Activated CD4-positive, alpha-beta T cell treated with anti-CD3 and anti-CD28 coated beads for 36 hours (primary cell): ENCODE results near the gene PAWR. TPM values are rescaled to one million over a fixed set of nuclear protein-coding genes. Genes with fewer than 3 reads are reported as not detected.
A peak's percentile ranks its signal among the peaks of the same experiment; 100 is the strongest.

ENCODE experiments used
- ATAC-seq: fragments of 200-7000 bp; cut with Tn5 transposase; one replicate; pipeline ENCODE4 v1.10.0; 2021; ENCODE audit warnings: mild to moderate bottlenecking, moderate library complexity
- CTCF ChIA-PET: fragments of 350-600 bp; sonication (Branson Sonifier 250); formaldehyde crosslinking; loops from one replicate; lab custom pipeline; 2021; ENCODE audit warnings: antibody characterized with exemption; lab: Charles Lee
- POLR2A ChIA-PET: fragments of 350-600 bp; sonication (Branson Sonifier 250); formaldehyde crosslinking; loops from one replicate; lab custom pipeline; 2021; ENCODE audit warnings: antibody characterized with exemption, inconsistent platforms; lab: Charles Lee
- DNase-seq: peaks from one replicate; pipeline ENCODE4 v3.0.0-alpha.2; 2020
- H3K27ac Mint-ChIP-seq: one replicate; pipeline ENCODE4 v1.8.0; 2021; ENCODE audit warnings: mixed read lengths
- H3K27me3 Mint-ChIP-seq: one replicate; pipeline ENCODE4 v1.8.0; 2021; ENCODE audit warnings: mixed read lengths
- H3K36me3 Mint-ChIP-seq: one replicate; pipeline ENCODE4 v1.8.0; 2021; ENCODE audit warnings: low read depth, mixed read lengths
- H3K4me1 Mint-ChIP-seq: one replicate; pipeline ENCODE4 v1.8.0; 2021; ENCODE audit warnings: mixed read lengths
- H3K4me3 Mint-ChIP-seq: one replicate; pipeline ENCODE4 v1.8.0; 2021; ENCODE audit warnings: mild to moderate bottlenecking, moderate library complexity, mixed read lengths
- H3K9me3 Mint-ChIP-seq: one replicate; pipeline ENCODE4 v1.8.0; 2021; ENCODE audit warnings: low read depth, mixed read lengths
- intact Hi-C, 2 experiments: fragments of 100-400 bp; cut with DNase I in 1 of 2; cut with micrococcal nuclease in 1 of 2; formaldehyde crosslinking; loops; one replicate each; pipeline versions ENCODE4 v1.14.2 to v1.15.1; 2022 to 2024; cut with DNase I, micrococcal nuclease
- total RNA-seq, 2 experiments: library from RNA; stranded (reverse); gene quantifications; one replicate each; pipeline ENCODE4 v1.2.3, GENCODE V29; 2021

The PAWR gene
- total RNA-seq, 2 experiments from 2014 or later = 7.0 to 10.1 TPM

- intact Hi-C loops = no loop called here
- DNase-seq (no peak), ATAC-seq (no peak)
- Mint-ChIP-seq H3K36me3 (no peaks in the 10 kb centered on the region), H3K27me3 (no peaks in the 10 kb centered on the region), H3K4me3 (no peak overlapping the region), H3K9me3 (peaks cover 3% of the 10 kb centered on the region), H3K27ac (no peak overlapping the region), H3K4me1 (no peaks in the 10 kb centered on the region)
- CTCF ChIA-PET = interaction anchor here (1.0 kb wide), 1 partner anchor 11 kb away, joined by 4 read pairs; no protein-coding TSS in a partner anchor
- POLR2A ChIA-PET = no interaction called here
These were observed 133.0 kb downstream of the PAWR start for GRCh38 chr12:79557690-79558315.

DNA sequence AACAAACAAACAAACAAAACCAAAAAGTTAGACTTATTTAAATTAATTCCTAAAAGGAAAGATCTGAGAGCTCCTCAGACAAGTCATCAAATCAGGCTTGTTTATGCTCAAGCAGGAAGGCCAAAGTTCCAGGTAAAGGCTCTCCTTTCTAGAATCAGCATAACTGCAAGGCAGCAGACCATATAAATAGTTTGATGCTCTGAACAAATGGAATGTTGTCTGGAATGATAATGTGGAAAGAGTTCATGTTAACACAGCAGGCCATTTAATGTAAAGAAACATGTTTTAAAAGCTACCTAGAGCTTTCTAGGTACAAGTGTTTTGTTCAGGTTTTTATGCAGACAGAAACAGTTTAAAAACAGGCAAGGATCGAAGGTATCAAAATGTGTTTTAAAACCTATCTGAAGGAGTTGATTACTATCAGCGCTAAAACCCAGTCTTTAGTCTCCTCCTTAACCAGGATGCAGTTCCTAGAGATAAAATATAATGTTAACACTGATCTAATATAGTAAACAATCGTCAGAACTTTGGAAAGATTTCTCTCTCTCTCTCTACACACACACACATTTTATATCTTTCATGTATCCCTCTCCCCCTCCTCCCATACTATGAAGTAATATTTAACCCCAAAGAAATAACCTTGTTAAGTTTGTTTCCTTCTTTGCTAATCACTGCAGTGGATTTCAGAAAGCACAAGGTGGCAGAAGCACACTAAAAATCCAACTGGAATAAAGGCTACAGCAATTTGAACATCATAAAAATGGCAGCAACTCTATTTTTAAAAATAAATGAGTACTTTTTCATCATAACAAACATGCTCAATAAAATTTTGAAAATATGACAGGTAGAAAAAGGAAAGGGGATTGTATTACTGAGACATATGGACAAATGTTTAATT lies 135.5 kb downstream of the PAWR start:
- Mint-ChIP-seq H3K4me3 (no peak overlapping the region), H3K9me3 (peaks cover 3% of the 10 kb centered on the region), H3K27ac (no peak overlapping the region), H3K36me3 (no peaks in the 10 kb centered on the region), H3K27me3 (no peaks in the 10 kb centered on the region), H3K4me1 (no peaks in the 10 kb centered on the region)
- ATAC-seq (no peak), DNase-seq (no peak)
- ChIA-PET CTCF (no interaction called here), POLR2A (interaction anchor here (0.6 kb wide), 1 partner anchor 216 kb away, joined by 3 read pairs; no protein-coding TSS in a partner anchor)
- intact Hi-C loops = loop anchor here in 1 of 2 experiments (1.0 kb wide), 1 partner anchor 715 kb away; no protein-coding TSS in a partner anchor

- intact Hi-C loops = no loop called here
- no peak for DNase-seq
- Mint-ChIP-seq H3K27me3 (no peaks in the 10 kb centered on the region), H3K27ac (no peak overlapping the region), H3K9me3 (peaks cover 3% of the 10 kb centered on the region), H3K4me3 (no peak overlapping the region), H3K4me1 (no peaks in the 10 kb centered on the region), H3K36me3 (no peaks in the 10 kb centered on the region)
- ATAC-seq = no peak
- ChIA-PET CTCF (no interaction called here), POLR2A (no interaction called here)
These were observed 136.7 kb downstream of the PAWR start for GRCh38 chr12:79553863-79554574.

DNA sequence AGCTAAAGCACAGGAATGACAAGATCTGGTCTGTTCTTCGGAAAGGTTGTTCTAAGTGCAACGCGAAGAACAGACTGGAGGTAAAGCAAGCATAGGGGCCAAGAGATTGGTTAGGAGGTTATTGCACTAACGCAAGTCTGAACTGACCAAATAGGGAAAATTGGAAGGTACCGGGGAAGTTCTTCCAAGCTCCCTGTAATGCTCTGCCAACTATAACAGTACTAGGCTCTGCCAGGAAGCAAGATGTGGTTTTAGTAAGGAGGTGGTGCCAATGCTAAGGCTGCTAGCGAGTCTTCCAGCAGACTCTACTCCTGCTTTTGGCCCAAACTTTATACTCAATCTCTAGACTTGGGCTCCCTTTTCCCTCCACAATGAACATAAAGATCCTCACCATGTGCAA lies 138.6 kb downstream of the PAWR start:
- Mint-ChIP-seq H3K36me3 (no peaks in the 10 kb centered on the region), H3K4me3 (no peak overlapping the region), H3K27me3 (no peaks in the 10 kb centered on the region), H3K27ac (no peak overlapping the region), H3K9me3 (peaks cover 3% of the 10 kb centered on the region), H3K4me1 (no peaks in the 10 kb centered on the region)
- DNase-seq (no peak), ATAC-seq (no peak)
- CTCF ChIA-PET = interaction anchor here (0.7 kb wide), 1 partner anchor 148 kb away, joined by 3 read pairs; no protein-coding TSS in a partner anchor
- intact Hi-C loops = no loop called here
- POLR2A ChIA-PET = no interaction called here

- no peaks in the 10 kb centered on the region for H3K36me3 Mint-ChIP-seq
- POLR2A ChIA-PET = no interaction called here
- no peaks in the 10 kb centered on the region for H3K4me1 Mint-ChIP-seq
- peaks cover 3% of the 10 kb centered on the region for H3K9me3 Mint-ChIP-seq
- CTCF ChIA-PET = no interaction called here
- ATAC-seq (no peak), DNase-seq (no peak)
- H3K4me3 Mint-ChIP-seq = no peak overlapping the region
- no peak overlapping the region for H3K27ac Mint-ChIP-seq
- intact Hi-C loops = loop anchor here in 1 of 2 experiments (5.0 kb wide), 1 partner anchor 723 kb away; no protein-coding TSS in a partner anchor
- H3K27me3 Mint-ChIP-seq = no peaks in the 10 kb centered on the region
These were observed 141.1 kb downstream of the PAWR start for GRCh38 chr12:79549531-79550271.

- intact Hi-C loops = loop anchor here (1.0 to 5.0 kb wide), 2 partner anchors 190 to 724 kb away; no protein-coding TSS in a partner anchor
These were observed 142.2 kb downstream of the PAWR start for GRCh38 chr12:79548610-79548924.

DNA sequence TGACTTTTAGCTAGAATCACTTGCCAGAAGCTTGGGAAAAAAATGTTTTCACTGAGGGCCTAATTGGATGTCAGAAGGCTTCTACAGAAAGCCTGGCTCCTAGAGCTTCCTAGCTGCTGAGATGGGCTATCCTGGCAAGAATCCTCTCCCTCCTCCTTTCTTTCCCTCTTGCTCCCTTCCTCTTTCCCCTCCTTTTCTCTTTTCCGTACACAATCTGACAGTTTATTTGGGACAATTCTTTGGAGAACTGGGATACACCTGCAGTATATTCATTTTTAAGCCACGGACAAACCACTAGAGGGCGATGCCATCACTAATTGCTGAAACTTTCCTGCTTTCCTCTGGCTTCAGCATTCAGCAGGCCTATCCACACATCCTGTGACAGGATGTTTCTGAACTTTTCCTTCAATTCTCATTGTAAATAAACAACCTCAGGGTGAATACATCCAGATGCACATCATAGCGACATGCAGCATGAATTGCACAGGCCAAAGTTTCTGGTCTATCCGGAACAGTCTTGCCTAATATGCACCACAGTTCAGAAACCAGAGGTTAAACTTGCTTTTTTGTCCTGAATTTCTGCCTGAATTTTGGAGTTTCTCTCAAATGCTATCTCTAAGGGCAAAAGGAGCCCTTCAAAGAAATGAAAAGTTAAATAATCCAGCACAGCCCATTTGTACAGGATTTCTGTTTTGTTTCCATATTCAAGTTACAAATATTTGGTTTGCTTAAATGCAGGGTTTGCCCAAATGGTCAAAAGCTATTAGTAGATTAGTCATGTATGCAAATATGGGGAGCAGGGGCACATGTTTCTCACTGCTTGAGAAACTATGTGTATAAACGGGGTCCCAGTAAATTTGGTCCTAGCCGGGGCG lies 142.8 kb downstream of the PAWR start:
- ATAC-seq (no peak), DNase-seq (peak; percentile 37)
- no peak overlapping the region for H3K27ac Mint-ChIP-seq
- no peaks in the 10 kb centered on the region for H3K4me1 Mint-ChIP-seq
- intact Hi-C loops = loop anchor here (1.0 to 5.0 kb wide), 3 partner anchors 190 to 724 kb away; no protein-coding TSS in a partner anchor
- no peaks in the 10 kb centered on the region for H3K27me3 Mint-ChIP-seq
- H3K4me3 Mint-ChIP-seq = no peak overlapping the region
- CTCF ChIA-PET = interaction anchor here (0.6 to 1.0 kb wide), 7 partner anchors 10 to 720 kb away, joined by 3 to 4 read pairs (median 3); no protein-coding TSS in a partner anchor
- peaks cover 2% of the 10 kb centered on the region for H3K9me3 Mint-ChIP-seq
- POLR2A ChIA-PET = interaction anchor here (0.7 kb wide), 1 partner anchor 144 kb away, joined by 4 read pairs; no protein-coding TSS in a partner anchor
- no peaks in the 10 kb centered on the region for H3K36me3 Mint-ChIP-seq

More at GRCh38 chr12:79548610-79548924, 142.2 kb downstream of the PAWR start:
- no peak for DNase-seq
- no peak overlapping the region for H3K4me3 Mint-ChIP-seq
- H3K4me1 Mint-ChIP-seq = no peaks in the 10 kb centered on the region
- H3K36me3 Mint-ChIP-seq = no peaks in the 10 kb centered on the region
- no peak overlapping the region for H3K27ac Mint-ChIP-seq
- ChIA-PET POLR2A (interaction anchor here (0.7 kb wide), 1 partner anchor 143 kb away, joined by 4 read pairs; no protein-coding TSS in a partner anchor), CTCF (interaction anchor here (0.6 to 0.7 kb wide), 2 partner anchors 190 to 571 kb away, joined by 3 read pairs; no protein-coding TSS in a partner anchor)
- H3K9me3 Mint-ChIP-seq = peaks cover 3% of the 10 kb centered on the region
- ATAC-seq = no peak
- no peaks in the 10 kb centered on the region for H3K27me3 Mint-ChIP-seq

- DNase-seq (no peak), ATAC-seq (no peak)
- H3K36me3 Mint-ChIP-seq = no peaks in the 10 kb centered on the region
- CTCF ChIA-PET = interaction anchor here (0.6 to 1.0 kb wide), 5 partner anchors 10 to 721 kb away, joined by 3 to 4 read pairs (median 3); no protein-coding TSS in a partner anchor
- H3K4me3 Mint-ChIP-seq = no peak overlapping the region
- intact Hi-C loops = loop anchor here (1.0 to 5.0 kb wide), 2 partner anchors 636 to 725 kb away; no protein-coding TSS in a partner anchor
- POLR2A ChIA-PET = no interaction called here
- H3K27ac Mint-ChIP-seq = no peak overlapping the region
- H3K9me3 Mint-ChIP-seq = no peaks in the 10 kb centered on the region
- no peaks in the 10 kb centered on the region for H3K4me1 Mint-ChIP-seq
- H3K27me3 Mint-ChIP-seq = no peaks in the 10 kb centered on the region
These were observed 143.6 kb downstream of the PAWR start for GRCh38 chr12:79547044-79547734.

DNA sequence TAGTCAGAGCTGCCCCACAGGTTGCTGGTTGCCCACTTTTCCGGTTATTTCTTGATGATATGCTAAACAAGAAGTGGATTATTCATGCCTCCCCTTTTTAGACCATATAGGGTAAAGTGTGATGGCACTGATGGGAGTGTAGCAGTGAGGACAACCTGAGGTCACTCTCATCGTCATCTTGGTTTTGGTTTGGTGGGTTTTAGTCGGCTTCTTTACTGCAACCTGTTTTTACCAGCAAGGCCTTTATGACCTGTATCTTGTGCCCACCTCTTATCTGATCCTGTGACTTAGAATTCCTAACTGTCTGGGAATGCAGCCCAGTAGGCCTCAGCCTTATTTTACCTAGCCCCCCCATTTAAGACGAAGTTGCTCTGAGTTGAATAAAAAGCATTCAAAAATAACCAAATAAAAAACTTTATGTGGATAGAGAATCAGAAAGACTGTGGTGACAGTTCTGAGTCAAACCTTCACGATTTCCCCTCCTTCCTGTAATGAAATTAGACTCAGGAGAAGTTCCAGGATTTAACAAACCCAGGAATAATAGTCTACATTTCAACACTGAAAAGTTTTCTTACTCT lies 144.2 kb downstream of the PAWR start:
- no peak for DNase-seq
- no peak overlapping the region for H3K27ac Mint-ChIP-seq
- POLR2A ChIA-PET = no interaction called here
- H3K36me3 Mint-ChIP-seq = no peaks in the 10 kb centered on the region
- no peak overlapping the region for H3K4me3 Mint-ChIP-seq
- no peaks in the 10 kb centered on the region for H3K9me3 Mint-ChIP-seq
- no peaks in the 10 kb centered on the region for H3K27me3 Mint-ChIP-seq
- H3K4me1 Mint-ChIP-seq = no peaks in the 10 kb centered on the region
- intact Hi-C loops = loop anchor here (1.0 to 5.0 kb wide), 2 partner anchors 637 to 726 kb away; no protein-coding TSS in a partner anchor
- CTCF ChIA-PET = interaction anchor here (0.8 kb wide), 1 partner anchor 11 kb away, joined by 4 read pairs; no protein-coding TSS in a partner anchor
- ATAC-seq = no peak
